GM13977 (cell line): ENCODE results near the gene PARP4.
A peak's percentile ranks its signal among the peaks of the same experiment; 100 is the strongest.
"Not testable (repeated sequence)": the region's sequence is repeated elsewhere in the genome, so short reads cannot be mapped to it uniquely, and the experiment has no call there.

Source experiments
- DNase-seq: peaks from one replicate; pipeline ENCODE4 v3.0.0; 2012; ENCODE audit warnings: low spot score
- CTCF ChIP-seq: IDR thresholded peaks from 2 replicates; pipeline ENCODE4 v1.5.1; 2012; ENCODE audit warnings: mild to moderate bottlenecking, control low read depth; ENCODE audit not compliant: insufficient read depth; ENCODE audit errors: extremely low read depth, missing control alignments
- in situ Hi-C: fragments of 300-500 bp; cut with MboI; formaldehyde crosslinking; loops from one replicate; pipeline ENCODE4 v1.12.0; 2022; ENCODE audit warnings: low sequenced_read_pairs, low pct_unique_long_range_greater_than_20kb, mixed read lengths, inconsistent platforms; ENCODE audit not compliant: unreplicated experiment

The PARP4 gene

GRCh38 chr13:24511816-24512196, 772 bp downstream of the PARP4 start:
- no peak for DNase-seq
- no peak for TF ChIP-seq CTCF
- in situ Hi-C loops = no loop called here

- in situ Hi-C loops = no loop called here
- no peak for TF ChIP-seq CTCF
- peak; percentile 75 for DNase-seq
Measured at GRCh38 chr13:24511019-24511815, 1.4 kb downstream of the PARP4 start.

GRCh38 chr13:24506698-24507335, 5.8 kb downstream of the PARP4 start:
- no peak for TF ChIP-seq CTCF
- no peak for DNase-seq
- in situ Hi-C loops = no loop called here

GRCh38 chr13:24506283-24506682, 6.3 kb downstream of the PARP4 start:
- in situ Hi-C loops, DNase-seq: not testable (repeated sequence)

GRCh38 chr13:24505756-24506155, 6.8 kb downstream of the PARP4 start:
- no peak for TF ChIP-seq CTCF
- in situ Hi-C loops = no loop called here
- no peak for DNase-seq

- TF ChIP-seq CTCF = no peak
- in situ Hi-C loops = no loop called here
- no peak for DNase-seq
Measured at GRCh38 chr13:24505256-24505655, 7.3 kb downstream of the PARP4 start.

- TF ChIP-seq CTCF = no peak
- no peak for DNase-seq
- in situ Hi-C loops = no loop called here
Measured at GRCh38 chr13:24503379-24503696, 9.2 kb downstream of the PARP4 start.
